Measurements from ENCODE around the gene MVB12A.

The MVB12A gene

GRCh38 chr19:17419621-17420474 lies at the start of gene MVB12A:
TSS of gene MVB12A (plus strand) at chr19:17420047. CDS start at chr19:17420136, 89 bp downstream.
- peak; percentile 99 for DNase-seq (ENCODE audit: low read depth)

GRCh38 chr19:17376935-17377600 lies 42.8 kb upstream of the MVB12A start, which contains the start of gene PLVAP:
TSS of gene PLVAP (minus strand) at chr19:17377342. CDS start at chr19:17377288, 54 bp downstream.
- no peak for DNase-seq (ENCODE audit: low read depth)

- DNase-seq (ENCODE audit: low read depth): no peak
Observed at GRCh38 chr19:17378271-17378670, 41.6 kb upstream of the MVB12A start.

- DNase-seq (ENCODE audit: low read depth): no peak
Observed at GRCh38 chr19:17379221-17379631, 40.6 kb upstream of the MVB12A start.

- DNase-seq (ENCODE audit: low read depth): no peak
Observed at GRCh38 chr19:17380426-17381138, 39.3 kb upstream of the MVB12A start.

- DNase-seq (ENCODE audit: low read depth): peak; percentile 43
Observed at GRCh38 chr19:17385878-17386611, 33.8 kb upstream of the MVB12A start.

GRCh38 chr19:17389288-17389687 lies 30.6 kb upstream of the MVB12A start:
- DNase-seq (ENCODE audit: low read depth): no peak

- no peak for DNase-seq (ENCODE audit: low read depth)
Observed at GRCh38 chr19:17389957-17390664, 29.7 kb upstream of the MVB12A start.

- peak; percentile 91 for DNase-seq (ENCODE audit: low read depth)
Observed at GRCh38 chr19:17390665-17391370, 29.0 kb upstream of the MVB12A start.

- DNase-seq (ENCODE audit: low read depth): no peak
Observed at GRCh38 chr19:17391371-17392151, 28.3 kb upstream of the MVB12A start.

GRCh38 chr19:17393002-17393401 lies 26.8 kb upstream of the MVB12A start:
- DNase-seq (ENCODE audit: low read depth): no peak

GRCh38 chr19:17393914-17394313 lies 25.9 kb upstream of the MVB12A start, which contains the start of gene CCDC194:
TSS of gene CCDC194 (minus strand) at chr19:17394196. CDS start at chr19:17394158, 38 bp downstream.
- no peak for DNase-seq (ENCODE audit: low read depth)

GRCh38 chr19:17394891-17395415 lies 24.9 kb upstream of the MVB12A start:
- DNase-seq (ENCODE audit: low read depth): peak; percentile 38

- no peak for DNase-seq (ENCODE audit: low read depth)
Observed at GRCh38 chr19:17398902-17399527, 20.8 kb upstream of the MVB12A start.

GRCh38 chr19:17401628-17402027 lies 18.2 kb upstream of the MVB12A start:
- DNase-seq (ENCODE audit: low read depth): no peak

- DNase-seq (ENCODE audit: low read depth): no peak
Observed at GRCh38 chr19:17402982-17403855, 16.6 kb upstream of the MVB12A start.

GRCh38 chr19:17404015-17404414 lies 15.8 kb upstream of the MVB12A start:
- no peak for DNase-seq (ENCODE audit: low read depth)

Data from iris pigment epithelial cell (primary cell).